NCI-H187 treated with DMSO at 0.1 percent for 48 hours (cell line): ENCODE results near the gene KRTAP1-4.
A peak's percentile ranks its signal among the peaks of the same experiment; 100 is the strongest.
"Not testable (repeated sequence)": the region's sequence is repeated elsewhere in the genome, so short reads cannot be mapped to it uniquely, and the experiment has no call there.

Experiments used
- DNase-seq: peaks from one replicate; lab custom pipeline; 2025; lab: John Stamatoyannopoulos, UW

Gene KRTAP1-4

DNA sequence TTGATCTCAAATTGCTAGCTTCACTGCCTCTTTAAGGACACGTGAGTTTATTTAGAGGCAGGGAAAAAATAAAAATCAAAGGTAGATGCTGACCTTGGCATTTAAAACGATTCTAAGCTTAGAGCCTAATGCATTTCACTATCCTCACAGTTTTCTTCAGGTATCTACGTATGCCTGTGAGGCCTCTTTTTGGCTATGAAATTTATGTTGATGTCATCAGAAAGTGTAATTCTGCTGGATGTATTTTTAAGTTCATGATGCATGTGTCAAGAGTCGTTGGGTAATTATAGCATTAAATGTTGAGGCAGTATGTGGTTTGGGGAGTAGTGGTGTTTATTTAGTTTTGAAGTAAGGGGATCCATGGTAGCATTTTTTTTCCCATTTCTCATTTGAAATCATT, 26.1 kb downstream of the KRTAP1-4 start:
- no peak for DNase-seq

DNA sequence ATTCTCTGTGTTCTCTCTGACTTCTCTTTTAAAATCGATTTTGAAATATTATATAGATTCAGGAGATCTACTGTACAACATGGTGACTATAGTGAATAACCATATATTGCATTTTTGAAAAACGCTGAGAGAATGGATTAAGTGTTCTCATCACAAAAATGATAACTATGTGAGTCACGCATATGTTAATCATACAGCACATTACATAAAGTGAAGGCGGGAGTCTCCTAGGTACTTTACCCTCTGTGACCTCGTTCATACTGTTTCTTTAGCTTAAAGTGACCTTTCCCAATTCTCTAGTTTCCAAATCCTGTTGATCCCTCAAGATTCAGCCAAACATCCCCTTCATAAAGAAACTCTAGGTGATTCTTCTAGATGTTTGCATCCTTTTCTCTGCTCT, 27.2 kb downstream of the KRTAP1-4 start:
- DNase-seq: no peak

DNA sequence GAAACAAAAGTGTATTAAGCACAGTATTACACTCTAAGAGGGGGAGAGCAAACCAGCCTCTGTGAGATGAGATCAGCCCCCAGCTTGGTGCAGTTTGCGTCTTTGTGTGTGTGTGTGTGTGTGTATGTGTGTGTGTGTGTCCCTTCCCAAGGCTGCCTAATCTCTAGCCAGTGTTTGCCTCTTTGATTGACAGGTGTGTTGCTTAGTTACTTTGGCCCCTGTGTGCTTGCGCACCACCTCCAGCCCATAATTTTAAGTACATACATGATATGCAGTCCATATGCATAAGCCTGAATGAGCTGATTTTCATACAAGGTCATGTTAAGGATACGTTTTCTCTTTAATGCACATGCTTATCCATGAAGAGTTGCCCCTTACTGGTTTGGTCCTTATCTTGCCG, 28.2 kb downstream of the KRTAP1-4 start:
- DNase-seq: no peak

DNA sequence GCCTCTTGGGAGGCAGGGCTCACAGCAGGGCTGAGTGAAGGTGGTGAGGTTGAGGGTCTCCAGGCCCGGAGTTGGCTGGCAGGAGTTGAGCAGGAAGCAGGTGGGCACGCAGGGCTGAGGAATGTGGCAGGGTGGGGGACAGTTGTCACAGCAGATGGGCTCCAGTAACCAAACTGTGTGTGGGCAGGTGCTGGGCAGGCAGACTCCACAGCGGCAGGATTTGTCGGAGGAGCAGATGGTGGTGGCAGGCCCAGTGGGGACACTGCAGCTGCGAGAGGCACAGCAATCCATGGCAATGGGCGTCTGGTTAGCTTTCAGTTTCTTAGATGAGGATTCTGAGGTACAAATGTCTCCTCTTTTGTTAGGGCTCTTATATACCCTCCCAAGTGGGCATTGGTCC, 30.4 kb downstream of the KRTAP1-4 start, which contains the start of gene KRTAP3-2:
Gene KRTAP3-2, minus strand, starts transcription at position 344 of the 400 bp plus-strand sequence. Its CDS starts 53 bp downstream, at position 291.
- DNase-seq: not testable (repeated sequence)

DNA sequence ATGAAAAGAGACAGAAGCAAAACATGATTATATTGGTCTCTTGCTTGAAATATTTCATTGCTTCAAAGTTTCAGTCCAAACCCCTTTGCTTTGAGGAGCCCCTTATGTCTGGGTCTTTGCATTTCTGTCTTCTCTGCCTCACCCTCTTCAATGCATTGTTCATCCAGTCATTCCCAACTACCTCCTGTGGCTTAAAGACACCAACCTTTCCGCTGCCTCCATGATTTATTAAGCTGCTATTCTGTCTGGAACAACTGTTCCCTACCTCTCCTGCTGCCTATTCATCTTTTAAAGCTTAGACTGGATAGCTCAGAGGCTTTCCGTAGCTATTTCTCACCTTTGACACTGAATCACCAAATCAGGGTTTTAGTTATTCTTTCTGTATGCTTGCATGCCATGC, 32.6 kb downstream of the KRTAP1-4 start:
- DNase-seq: no peak

DNA sequence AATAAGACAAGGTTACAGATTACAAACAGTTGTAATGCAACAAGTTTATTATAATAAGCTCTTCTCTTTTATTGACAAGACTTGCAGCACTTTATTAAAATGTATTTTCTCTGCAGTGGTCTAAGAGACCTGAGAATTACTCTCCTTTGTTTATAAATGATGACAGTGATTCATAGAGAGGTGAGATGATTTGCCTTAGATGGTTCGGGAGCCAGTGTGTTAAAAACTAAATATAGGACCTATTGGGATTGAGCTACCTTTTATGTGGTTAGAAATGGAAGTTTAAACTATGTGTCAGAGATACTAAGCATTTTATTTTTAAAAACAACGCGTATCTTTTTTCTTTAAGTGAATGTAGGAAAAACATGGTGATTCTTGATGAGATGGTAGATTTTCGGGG, 33.2 kb downstream of the KRTAP1-4 start:
- DNase-seq: no peak

DNA sequence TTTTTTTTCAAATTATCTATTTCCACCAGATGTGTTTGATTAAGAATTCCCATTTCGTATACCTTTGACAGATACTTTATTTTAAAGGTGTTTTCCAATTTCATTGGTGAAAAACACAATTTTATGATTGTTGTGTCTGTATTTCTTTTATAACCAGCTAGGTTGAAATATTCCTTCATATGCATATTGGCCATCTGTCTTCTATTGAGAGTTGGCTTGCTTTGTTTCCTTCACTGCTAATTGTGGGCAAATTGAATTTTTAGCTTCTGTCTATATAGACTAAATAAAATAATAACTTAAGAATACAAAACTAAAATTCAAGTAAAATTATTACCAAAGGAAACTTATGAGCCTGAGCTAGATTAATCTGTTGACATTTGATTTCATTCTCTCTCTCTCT, 34.9 kb downstream of the KRTAP1-4 start:
- no peak for DNase-seq

DNA sequence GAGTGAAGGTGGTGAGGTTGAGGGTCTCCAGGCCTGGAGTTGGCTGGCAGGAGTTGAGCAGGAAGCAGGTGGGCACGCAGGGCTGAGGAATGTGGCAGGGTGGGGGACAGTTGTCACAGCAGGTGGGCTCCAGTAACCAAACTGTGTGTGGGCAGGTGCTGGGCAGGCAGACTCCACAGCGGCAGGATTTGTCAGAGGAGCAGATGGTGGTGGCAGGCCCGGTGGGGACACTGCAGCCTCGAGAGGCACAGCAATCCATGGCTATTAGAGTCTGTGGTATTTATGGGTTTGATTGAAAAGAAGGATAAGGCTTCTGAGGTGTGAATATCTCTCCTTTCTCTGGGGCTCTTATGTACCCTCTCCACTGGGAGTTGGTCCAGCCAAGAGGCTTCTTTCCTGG, 36.2 kb downstream of the KRTAP1-4 start, which contains the start of gene KRTAP3-3:
Gene KRTAP3-3, minus strand, starts transcription at position 326 of the 400 bp plus-strand sequence. Its CDS starts 67 bp downstream, at position 259.
- DNase-seq: no peak

DNA sequence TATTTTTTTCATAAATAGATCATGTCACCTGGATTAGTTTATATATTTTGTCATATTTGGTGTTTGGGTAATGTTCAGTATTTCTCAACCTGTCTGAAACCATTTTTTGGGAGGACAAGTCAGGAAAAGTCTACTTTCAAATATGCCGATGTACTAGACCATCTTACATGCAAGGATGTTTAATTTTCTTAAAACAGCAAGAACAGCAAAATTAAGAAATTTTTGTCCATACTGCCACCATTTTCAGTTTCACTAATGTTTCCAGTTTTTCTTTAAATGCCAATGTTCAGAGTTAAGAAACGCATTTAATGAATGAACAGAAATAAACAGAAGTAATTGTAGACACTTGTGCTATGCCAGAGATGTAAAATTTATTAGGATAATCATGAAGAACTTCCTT, 36.9 kb downstream of the KRTAP1-4 start:
- no peak for DNase-seq

DNA sequence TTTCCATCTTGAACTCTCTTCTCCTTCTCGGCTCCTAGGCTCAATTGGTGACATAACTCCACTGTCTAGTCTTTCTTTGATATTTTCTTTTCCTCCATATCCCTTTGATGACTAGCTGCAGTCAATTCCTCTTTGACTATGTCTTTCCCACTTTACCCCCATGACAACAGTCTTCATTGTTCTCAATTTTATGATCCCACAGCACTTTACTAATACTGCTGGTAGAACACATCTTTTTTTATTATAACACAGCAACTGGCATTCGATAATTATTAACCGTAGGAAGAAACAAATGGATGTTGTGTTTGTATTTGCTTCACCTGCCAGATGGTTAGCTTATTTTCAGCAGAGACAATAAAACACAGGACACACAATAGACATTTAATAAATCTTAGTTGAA, 37.3 kb downstream of the KRTAP1-4 start:
- DNase-seq: no peak

DNA sequence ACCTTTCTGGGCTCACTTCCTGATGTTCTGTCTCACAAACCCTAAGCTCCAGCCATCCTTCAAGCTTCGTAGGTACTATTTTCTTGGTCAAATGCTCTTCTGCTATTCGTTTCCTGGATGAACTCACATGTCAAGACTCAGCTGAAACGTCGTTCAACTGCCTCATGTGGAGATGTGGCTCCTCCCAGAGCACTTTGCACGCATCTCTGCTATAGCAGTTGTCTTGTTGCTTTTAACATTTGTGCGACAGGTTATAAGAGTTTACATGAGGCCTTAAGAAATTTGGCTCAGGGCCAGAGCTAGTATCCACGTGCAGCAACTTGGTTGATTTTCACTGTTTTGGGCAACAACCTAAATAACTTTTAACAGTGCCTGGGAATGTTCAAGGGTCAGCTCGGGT, 43.1 kb downstream of the KRTAP1-4 start:
- DNase-seq: no peak

DNA sequence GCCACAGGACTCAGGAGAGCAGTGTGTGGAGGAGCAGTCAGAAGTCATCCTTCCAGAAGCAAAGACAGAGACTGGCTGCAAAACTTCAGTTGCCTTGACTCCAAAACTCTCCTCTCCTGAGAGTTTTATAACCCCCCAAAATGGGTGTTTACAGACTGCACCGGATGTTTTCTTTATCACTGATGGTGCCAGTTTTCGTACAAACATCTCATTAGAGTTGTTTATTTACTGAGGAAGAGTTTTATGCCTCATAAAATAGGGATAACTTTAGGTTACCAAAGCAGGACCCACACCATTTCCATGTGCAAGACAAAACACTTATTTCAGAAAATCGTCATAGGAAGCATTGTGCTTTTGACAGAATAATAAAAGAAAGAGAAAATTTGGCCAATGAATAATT, 45.8 kb downstream of the KRTAP1-4 start, which contains the start of gene KRT40:
Gene KRT40, minus strand, starts transcription at position 101 of the 400 bp plus-strand sequence. Its CDS starts 53 bp downstream, at position 48.
- DNase-seq: no peak

DNA sequence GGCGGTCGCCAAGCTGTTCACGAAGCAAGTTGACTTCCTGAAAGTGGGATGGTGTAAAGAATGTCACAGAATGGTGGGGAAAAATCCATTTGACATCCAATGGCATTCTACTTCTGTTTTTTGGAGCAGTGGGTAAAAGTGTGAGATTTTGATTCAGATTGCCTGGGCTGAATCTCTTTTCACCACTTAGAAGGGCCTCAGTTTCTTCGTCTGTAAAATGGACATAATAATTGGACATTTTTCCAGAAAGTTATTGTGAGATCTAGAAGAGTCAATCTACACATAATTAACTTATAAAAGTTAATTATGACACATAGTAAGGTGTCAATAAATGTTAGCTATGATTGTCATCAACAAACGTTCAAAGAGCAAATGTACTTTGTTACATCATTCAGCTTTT, 48.9 kb downstream of the KRTAP1-4 start:
- DNase-seq: no peak

DNA sequence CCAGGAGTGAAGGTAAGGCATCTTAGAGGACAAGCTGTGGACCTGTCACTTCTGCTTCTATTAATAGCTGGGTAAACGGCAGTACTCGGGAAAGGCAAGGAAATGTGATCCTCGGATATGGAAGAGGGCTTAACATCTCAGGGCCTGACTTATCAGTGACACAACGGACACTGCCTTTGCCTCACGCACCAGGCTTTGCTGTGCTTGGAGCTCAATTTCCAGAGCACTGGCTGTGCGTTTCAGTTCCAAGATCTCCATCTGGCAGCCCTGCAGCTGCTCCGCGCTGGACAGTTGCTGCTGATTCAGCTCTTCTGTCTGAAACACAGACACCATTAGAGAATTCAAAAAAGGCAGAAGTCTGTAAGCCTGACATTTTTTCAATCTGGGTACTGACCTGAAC, 49.4 kb downstream of the KRTAP1-4 start:
- DNase-seq: peak; percentile 39

DNA sequence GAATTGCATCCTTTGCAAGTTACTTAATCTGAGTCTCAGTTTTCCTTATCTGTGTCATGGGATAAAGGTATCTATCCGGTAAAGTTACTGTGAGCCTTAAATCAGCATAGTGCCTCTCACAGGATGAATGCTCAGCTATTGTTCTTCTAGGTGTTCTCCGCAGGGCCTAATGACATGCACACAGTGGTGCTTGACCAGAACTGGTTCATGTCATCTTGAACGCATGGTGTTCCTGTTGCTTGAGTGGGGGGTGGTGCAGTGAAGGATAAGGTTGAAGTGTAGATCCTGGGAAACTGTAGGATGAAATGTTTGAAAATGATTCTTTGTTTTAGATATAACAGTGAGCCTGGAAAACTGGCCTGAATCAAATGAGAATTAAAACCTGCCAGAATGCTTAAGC, 49.9 kb downstream of the KRTAP1-4 start:
- DNase-seq: no peak
